ENCODE measurements around the gene VAT1. TPM values are rescaled to one million over a fixed set of nuclear protein-coding genes. Genes with fewer than 3 reads are reported as not detected.

The VAT1 gene
- total and polyA plus RNA-seq, 9 of the 15 experiments (the other 6 are each of a cell fraction or from before 2014, with no cell fraction given): 29.4 to 153 (median 66.7) TPM

- TF ChIP-seq RAD51 (IDR thresholded peaks at IDR 0.05; ENCODE audit: borderline replicate concordance, low read depth) (no peak), PCBP2 (IDR thresholded peaks at IDR 0.05; ENCODE audit: low read depth, low read length, poor library complexity, severe bottlenecking) (no peak), NR4A1 (CRISPR knock-in tag; IDR thresholded peaks at IDR 0.05) (no peak), NR4A1 (tag; IDR thresholded peaks at IDR 0.05) (no peak), CBX3 (IDR thresholded peaks at IDR 0.05; ENCODE audit: borderline replicate concordance in 1 of 2, low read length in 2 of 2) (no peak), DPF2 (IDR thresholded peaks at IDR 0.05) (peak; percentile 72), MECOM (CRISPR knock-in tag; IDR thresholded peaks at IDR 0.05) (0 out of 2 replicates have a peak, but pooled peaks have one; percentile 58), ERF (CRISPR knock-in tag; IDR thresholded peaks at IDR 0.05) (no peak), STAT5A (IDR thresholded peaks at IDR 0.05; ENCODE audit: borderline replicate concordance, low read length) (no peak), TCF7L2 (IDR thresholded peaks at IDR 0.05; ENCODE audit: low read depth, low read length) (no peak), RBM22 (IDR thresholded peaks at IDR 0.05; ENCODE audit: low read depth, low read length, poor library complexity, severe bottlenecking) (no peak), BCL6 (CRISPR knock-in tag; IDR thresholded peaks at IDR 0.05) (no peak), PTRF (tag; IDR thresholded peaks at IDR 0.05) (no peak), ZNF24 (IDR thresholded peaks at IDR 0.05) (no peak), SRF (CRISPR knock-in tag; IDR thresholded peaks at IDR 0.05) (peak; percentile 90 to 98), HNRNPK (IDR thresholded peaks at IDR 0.05; ENCODE audit: low read depth, low read length, poor library complexity, severe bottlenecking) (no peak), BHLHE40 (IDR thresholded peaks at IDR 0.05; ENCODE audit: low read length) (peak; percentile 49), NR2F6 (CRISPR knock-in tag; IDR thresholded peaks at IDR 0.05) (no peak), GATAD2A (IDR thresholded peaks at IDR 0.05) (no peak), NCOA1 (IDR thresholded peaks at IDR 0.05; ENCODE audit: low read depth) (no peak; the same call in 1 of the 2 replicates), ETS2 (tag; IDR thresholded peaks at IDR 0.05; ENCODE audit: borderline replicate concordance, poor library complexity, severe bottlenecking) (no peak), GABPB2 (CRISPR knock-in tag; conservative IDR thresholded peaks at IDR 0.05) (no peak), ZNF140 (CRISPR knock-in tag; IDR thresholded peaks at IDR 0.05) (no peak)
- TF ChIP-seq, protein P1, sequence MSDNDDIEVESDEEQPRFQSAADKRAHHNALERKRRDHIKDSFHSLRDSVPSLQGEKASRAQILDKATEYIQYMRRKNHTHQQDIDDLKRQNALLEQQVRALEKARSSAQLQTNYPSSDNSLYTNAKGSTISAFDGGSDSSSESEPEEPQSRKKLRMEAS (CRISPR knock-in tag; IDR thresholded peaks at IDR 0.05): peak; percentile 57
- TF ChIP-seq, protein P2, sequence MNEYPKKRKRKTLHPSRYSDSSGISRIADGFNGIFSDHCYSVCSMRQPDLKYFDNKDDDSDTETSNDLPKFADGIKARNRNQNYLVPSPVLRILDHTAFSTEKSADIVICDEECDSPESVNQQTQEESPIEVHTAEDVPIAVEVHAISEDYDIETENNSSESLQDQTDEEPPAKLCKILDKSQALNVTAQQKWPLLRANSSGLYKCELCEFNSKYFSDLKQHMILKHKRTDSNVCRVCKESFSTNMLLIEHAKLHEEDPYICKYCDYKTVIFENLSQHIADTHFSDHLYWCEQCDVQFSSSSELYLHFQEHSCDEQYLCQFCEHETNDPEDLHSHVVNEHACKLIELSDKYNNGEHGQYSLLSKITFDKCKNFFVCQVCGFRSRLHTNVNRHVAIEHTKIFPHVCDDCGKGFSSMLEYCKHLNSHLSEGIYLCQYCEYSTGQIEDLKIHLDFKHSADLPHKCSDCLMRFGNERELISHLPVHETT (CRISPR knock-in tag; conservative IDR thresholded peaks at IDR 0.05 in 1 of 2, IDR thresholded peaks at IDR 0.05 in 1 of 2): peak in 1 of 2 experiments; percentile 22; a peak in 1 of 4 replicates
- TF ChIP-seq, protein P3, sequence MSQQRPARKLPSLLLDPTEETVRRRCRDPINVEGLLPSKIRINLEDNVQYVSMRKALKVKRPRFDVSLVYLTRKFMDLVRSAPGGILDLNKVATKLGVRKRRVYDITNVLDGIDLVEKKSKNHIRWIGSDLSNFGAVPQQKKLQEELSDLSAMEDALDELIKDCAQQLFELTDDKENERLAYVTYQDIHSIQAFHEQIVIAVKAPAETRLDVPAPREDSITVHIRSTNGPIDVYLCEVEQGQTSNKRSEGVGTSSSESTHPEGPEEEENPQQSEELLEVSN (IDR thresholded peaks at IDR 0.05; ENCODE audit: borderline replicate concordance in 1 of 2, extremely low read depth in 1 of 2, insufficient read depth in 1 of 2, insufficient read length in 1 of 2, low read depth in 1 of 2, low read length in 1 of 2, poor library complexity in 1 of 2, severe bottlenecking in 1 of 2): peak; percentile 56 to 63
These were observed 42.5 kb downstream of the VAT1 start, which contains the start of gene PTGES3L (continued) for GRCh38 chr17:42979511-42980273.

Data from K562 (cell line).